HepG2 (cell line): ENCODE results near the gene USP7.

Experiments
- ATF6 ChIP-seq: sonication (generic); formaldehyde crosslinking; conservative IDR thresholded peaks from 2 replicates; pipeline ENCODE4 v1.4.0; 2020; ENCODE audit warnings: missing genetic modification reagents
- CTCF ChIP-seq: sonication (generic); formaldehyde crosslinking; IDR thresholded peaks from 2 replicates; pipeline ENCODE4 v1.5.0; 2020; ENCODE audit warnings: mild to moderate bottlenecking, missing genetic modification reagents, moderate library complexity
- ELK4 ChIP-seq: sonication (generic); formaldehyde crosslinking; IDR thresholded peaks from 2 replicates; pipeline ENCODE4 v1.9.0; 2021; ENCODE audit warnings: missing genetic modification reagents, borderline replicate concordance
- FOXM1 ChIP-seq: sonication (generic); formaldehyde crosslinking; IDR thresholded peaks from 2 replicates; pipeline ENCODE4 v1.5.0; 2020; ENCODE audit warnings: missing genetic modification reagents
- ZNF577 ChIP-seq: sonication (generic); formaldehyde crosslinking; IDR thresholded peaks from 2 replicates; pipeline ENCODE4 v1.4.0; 2020; ENCODE audit warnings: mild to moderate bottlenecking, low read depth, missing genetic modification reagents, borderline replicate concordance

GRCh38 chr16:8882041-8882617, 81.6 kb downstream of the USP7 start, which contains the start of gene LITAFD:
- TF ChIP-seq ELK4 (no peak), FOXM1 (CRISPR knock-in tag) (no peak), ATF6 (CRISPR knock-in tag) (no peak), CTCF (no peak), ZNF577 (CRISPR knock-in tag) (no peak)
